RWPE2 (cell line): Measurements from ENCODE around the gene VWCE.

Source experiments
- ATAC-seq: fragments of 200-7000 bp; cut with Tn5 transposase; 3 replicates; pipeline ENCODE4 v1.9.1; 2021; ENCODE audit warnings: low read depth
- DNase-seq: peaks from one replicate; pipeline ENCODE4 v3.0.0-alpha.2; 2020; ENCODE audit warnings: low spot score
- H3K27ac ChIP-seq: fragments of 450-650 bp; 2 replicates; pipeline ENCODE4 v1.5.1; 2017; ENCODE audit warnings: mild to moderate bottlenecking; ENCODE audit not compliant: poor library complexity, severe bottlenecking
- H3K27me3 ChIP-seq: fragments of 250-450 bp; sonication (Bioruptor Pico); 2 replicates; pipeline ENCODE4 v1.5.1; 2021; ENCODE audit warnings: mild to moderate bottlenecking, moderate library complexity; ENCODE audit not compliant: insufficient read depth, poor library complexity, severe bottlenecking
- H3K36me3 ChIP-seq: fragments of 250-450 bp; sonication (Bioruptor Pico); 2 replicates; pipeline ENCODE4 v1.5.1; 2020; ENCODE audit warnings: low read depth, mild to moderate bottlenecking, moderate library complexity
- H3K4me1 ChIP-seq: fragments of 250-450 bp; sonication (Bioruptor Pico); 2 replicates; pipeline ENCODE4 v1.5.1; 2021; ENCODE audit warnings: mild to moderate bottlenecking, moderate library complexity; ENCODE audit not compliant: insufficient read depth, poor library complexity, severe bottlenecking
- H3K4me3 ChIP-seq: fragments of 250-450 bp; sonication (Bioruptor Pico); 2 replicates; pipeline ENCODE4 v1.5.1; 2021; ENCODE audit warnings: mild to moderate bottlenecking, moderate library complexity; ENCODE audit not compliant: severe bottlenecking
- H3K9me3 ChIP-seq: fragments of 250-450 bp; sonication (Bioruptor Pico); 2 replicates; pipeline ENCODE4 v1.5.1; 2021; ENCODE audit warnings: mild to moderate bottlenecking, moderate library complexity; ENCODE audit not compliant: severe bottlenecking
- CTCF ChIP-seq: fragments of 450-650 bp; IDR thresholded peaks from one replicate; pipeline ENCODE4 v1.5.1; 2017; ENCODE audit warnings: mild to moderate bottlenecking, moderate library complexity; ENCODE audit not compliant: poor library complexity, severe bottlenecking

Gene VWCE

GRCh38 chr11:61278001-61278470, 17.1 kb downstream of the VWCE start:
- DNase-seq = no peak
- no peak for TF ChIP-seq CTCF
- H3K36me3 ChIP-seq = no peaks in the 10 kb centered on the region
- no peaks in the 10 kb centered on the region for H3K27me3 ChIP-seq
- no peaks in the 10 kb centered on the region for H3K9me3 ChIP-seq
- no peak overlapping the region for H3K27ac ChIP-seq
- H3K4me3 ChIP-seq = no peak overlapping the region
- no peak for ATAC-seq
- H3K4me1 ChIP-seq = peaks cover 6% of the 10 kb centered on the region

- H3K27ac ChIP-seq = no peak overlapping the region
- no peaks in the 10 kb centered on the region for H3K36me3 ChIP-seq
- TF ChIP-seq CTCF = no peak
- H3K9me3 ChIP-seq = no peaks in the 10 kb centered on the region
- H3K27me3 ChIP-seq = no peaks in the 10 kb centered on the region
- H3K4me3 ChIP-seq = no peak overlapping the region
- peaks cover 6% of the 10 kb centered on the region for H3K4me1 ChIP-seq
- DNase-seq (no peak), ATAC-seq (no peak)
These were observed 17.7 kb downstream of the VWCE start for GRCh38 chr11:61277186-61278000.

- TF ChIP-seq CTCF = no peak
- Histone ChIP-seq H3K4me1 (no peaks in the 10 kb centered on the region), H3K27ac (no peak overlapping the region), H3K4me3 (no peak overlapping the region), H3K27me3 (no peaks in the 10 kb centered on the region), H3K36me3 (no peaks in the 10 kb centered on the region), H3K9me3 (no peaks in the 10 kb centered on the region)
- ATAC-seq (no peak), DNase-seq (no peak)
These were observed 19.9 kb downstream of the VWCE start for GRCh38 chr11:61275191-61275590.

GRCh38 chr11:61274084-61274483, 21.0 kb downstream of the VWCE start:
- H3K4me1 ChIP-seq = no peaks in the 10 kb centered on the region
- H3K36me3 ChIP-seq = no peaks in the 10 kb centered on the region
- H3K9me3 ChIP-seq = no peaks in the 10 kb centered on the region
- TF ChIP-seq CTCF = no peak
- ATAC-seq (no peak), DNase-seq (no peak)
- H3K27me3 ChIP-seq = no peaks in the 10 kb centered on the region
- H3K27ac ChIP-seq = no peak overlapping the region
- H3K4me3 ChIP-seq = no peak overlapping the region
